ENCODE data around the gene FKBP4. TPM values are rescaled to one million over a fixed set of nuclear protein-coding genes. Genes with fewer than 3 reads are reported as not detected.
A peak's percentile ranks its signal among the peaks of the same experiment; 100 is the strongest.

FKBP4 gene
- total RNA-seq, 1 donor from 2014 or later: 68.7 TPM

GRCh38 chr12:2796187-2796666 lies 1.5 kb downstream of the FKBP4 start:
- Histone ChIP-seq H3K27ac (ENCODE audit: low read depth, low read length) (no peak overlapping the region), H3K9me3 (ENCODE audit: insufficient read depth, low read depth, low read length) (no peaks in the 10 kb centered on the region), H3K79me2 (ENCODE audit: insufficient read depth, low read length) (peaks cover 27% of the 10 kb centered on the region), H4K20me1 (ENCODE audit: insufficient read depth, low read length) (peaks cover 35% of the 10 kb centered on the region), H3K4me1 (ENCODE audit: insufficient read depth, low read length) (peaks cover 12% of the 10 kb centered on the region), H3K4me2 (ENCODE audit: low read length) (peak overlapping the region; percentile 93), H3K9ac (ENCODE audit: low read length) (peak overlapping the region; percentile 80), H3K4me3 (ENCODE audit: insufficient read depth, low read depth, low read length) (peak overlapping the region; percentile 74), H3K27me3 (ENCODE audit: insufficient read depth, low read length) (peaks cover 2% of the 10 kb centered on the region), H2AFZ (ENCODE audit: low read depth, low read length) (peak overlapping the region; percentile 75), H3K36me3 (ENCODE audit: insufficient read depth, low read length) (peaks cover 33% of the 10 kb centered on the region)
- Mint-ChIP-seq H3K4me1 (ENCODE audit: low read depth, unreplicated experiment) (peaks cover 2% of the 10 kb centered on the region), H3K36me3 (ENCODE audit: low read depth, unreplicated experiment) (peaks cover 16% of the 10 kb centered on the region), H3K27me3 (ENCODE audit: low read depth, unreplicated experiment) (peaks cover 5% of the 10 kb centered on the region), H3K27ac (ENCODE audit: unreplicated experiment) (peak overlapping the region; percentile 67), H3K4me3 (ENCODE audit: unreplicated experiment) (peak overlapping the region; percentile 94), H3K9me3 (ENCODE audit: unreplicated experiment) (no peaks in the 10 kb centered on the region)
- TF ChIP-seq CTCF (IDR thresholded peaks at IDR 0.05; ENCODE audit: insufficient read depth, low read depth, low read length): no peak
- TF ChIP-seq EZH2 (IDR thresholded peaks at IDR 0.05; ENCODE audit: insufficient read depth, low read length): no peak
- peak; percentile 34 for FAIRE-seq
- no peak for DNase-seq (ENCODE audit: low read depth)

DNA sequence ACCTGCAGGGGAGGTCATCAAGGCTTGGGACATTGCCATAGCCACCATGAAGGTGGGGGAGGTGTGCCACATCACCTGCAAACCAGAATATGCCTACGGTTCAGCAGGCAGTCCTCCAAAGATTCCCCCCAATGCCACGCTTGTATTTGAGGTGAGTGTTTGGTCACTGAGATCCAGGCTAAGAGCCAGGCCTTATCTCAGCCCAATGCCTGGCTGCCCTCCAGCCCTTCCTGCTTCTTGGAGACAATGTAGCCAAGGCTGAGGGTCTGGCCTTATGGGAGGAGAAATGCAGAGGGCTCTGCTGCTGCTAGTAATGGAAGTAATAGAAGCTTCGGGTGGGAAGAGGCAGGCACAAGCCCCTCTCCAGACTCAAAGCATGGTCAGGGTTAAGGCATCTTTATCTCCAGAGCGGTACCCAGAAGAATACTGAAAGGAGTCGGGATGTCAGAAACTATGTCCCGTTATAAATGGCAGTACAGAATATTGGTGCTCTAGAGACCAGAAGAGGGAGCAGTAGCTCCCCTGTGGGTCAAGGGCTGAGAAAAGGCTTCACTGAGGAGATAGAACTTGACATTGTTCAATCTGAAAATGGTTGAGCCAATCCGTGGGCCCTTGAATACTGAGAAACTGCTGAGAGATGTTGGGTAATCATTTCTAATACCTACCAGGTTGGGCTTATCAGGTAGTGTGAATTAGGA lies 3.1 kb downstream of the FKBP4 start:
- Mint-ChIP-seq H3K36me3 (ENCODE audit: low read depth, unreplicated experiment) (peaks cover 23% of the 10 kb centered on the region), H3K4me3 (ENCODE audit: unreplicated experiment) (no peak overlapping the region), H3K4me1 (ENCODE audit: low read depth, unreplicated experiment) (peaks cover 2% of the 10 kb centered on the region), H3K9me3 (ENCODE audit: unreplicated experiment) (no peaks in the 10 kb centered on the region), H3K27me3 (ENCODE audit: low read depth, unreplicated experiment) (peaks cover 2% of the 10 kb centered on the region), H3K27ac (ENCODE audit: unreplicated experiment) (no peak overlapping the region)
- TF ChIP-seq EZH2 (IDR thresholded peaks at IDR 0.05; ENCODE audit: insufficient read depth, low read length): no peak
- TF ChIP-seq CTCF (IDR thresholded peaks at IDR 0.05; ENCODE audit: insufficient read depth, low read depth, low read length): peak; percentile 2
- peaks cover 46% of the 10 kb centered on the region for H3K36me3 ChIP-seq (ENCODE audit: insufficient read depth, low read length)
- no peak overlapping the region for H3K4me3 ChIP-seq (ENCODE audit: insufficient read depth, low read depth, low read length)
- peaks cover 27% of the 10 kb centered on the region for H3K79me2 ChIP-seq (ENCODE audit: insufficient read depth, low read length)
- DNase-seq (ENCODE audit: low read depth): no peak
- H3K4me1 ChIP-seq (ENCODE audit: insufficient read depth, low read length): peaks cover 12% of the 10 kb centered on the region
- no peak for FAIRE-seq
- H3K9ac ChIP-seq (ENCODE audit: low read length): no peak overlapping the region
- H4K20me1 ChIP-seq (ENCODE audit: insufficient read depth, low read length): peaks cover 35% of the 10 kb centered on the region
- peaks cover 2% of the 10 kb centered on the region for H3K27me3 ChIP-seq (ENCODE audit: insufficient read depth, low read length)
- H3K27ac ChIP-seq (ENCODE audit: low read depth, low read length): no peak overlapping the region
- H3K4me2 ChIP-seq (ENCODE audit: low read length): no peak overlapping the region
- H3K9me3 ChIP-seq (ENCODE audit: insufficient read depth, low read depth, low read length): no peaks in the 10 kb centered on the region
- no peak overlapping the region for H2AFZ ChIP-seq (ENCODE audit: low read depth, low read length)

- peaks cover 27% of the 10 kb centered on the region for H3K79me2 ChIP-seq (ENCODE audit: insufficient read depth, low read length)
- H3K4me1 ChIP-seq (ENCODE audit: insufficient read depth, low read length): peaks cover 14% of the 10 kb centered on the region
- no peak overlapping the region for H3K27ac Mint-ChIP-seq (ENCODE audit: unreplicated experiment)
- peaks cover 40% of the 10 kb centered on the region for H4K20me1 ChIP-seq (ENCODE audit: insufficient read depth, low read length)
- no peak for DNase-seq (ENCODE audit: low read depth)
- H3K36me3 ChIP-seq (ENCODE audit: insufficient read depth, low read length): peaks cover 64% of the 10 kb centered on the region
- H3K9me3 Mint-ChIP-seq (ENCODE audit: unreplicated experiment): no peaks in the 10 kb centered on the region
- H3K9ac ChIP-seq (ENCODE audit: low read length): no peak overlapping the region
- H3K27ac ChIP-seq (ENCODE audit: low read depth, low read length): no peak overlapping the region
- no peak for TF ChIP-seq EZH2 (IDR thresholded peaks at IDR 0.05; ENCODE audit: insufficient read depth, low read length)
- no peaks in the 10 kb centered on the region for H3K27me3 ChIP-seq (ENCODE audit: insufficient read depth, low read length)
- H2AFZ ChIP-seq (ENCODE audit: low read depth, low read length): no peak overlapping the region
- H3K4me3 ChIP-seq (ENCODE audit: insufficient read depth, low read depth, low read length): no peak overlapping the region
- H3K4me2 ChIP-seq (ENCODE audit: low read length): no peak overlapping the region
- H3K4me3 Mint-ChIP-seq (ENCODE audit: unreplicated experiment): no peak overlapping the region
- peaks cover 18% of the 10 kb centered on the region for H3K4me1 Mint-ChIP-seq (ENCODE audit: low read depth, unreplicated experiment)
- H3K36me3 Mint-ChIP-seq (ENCODE audit: low read depth, unreplicated experiment): peaks cover 30% of the 10 kb centered on the region
- no peaks in the 10 kb centered on the region for H3K9me3 ChIP-seq (ENCODE audit: insufficient read depth, low read depth, low read length)
- H3K27me3 Mint-ChIP-seq (ENCODE audit: low read depth, unreplicated experiment): no peaks in the 10 kb centered on the region
- no peak for FAIRE-seq
These were observed 5.3 kb downstream of the FKBP4 start for GRCh38 chr12:2800046-2800570.

Data from astrocyte (in vitro differentiated cells and primary cell).